Astrocyte (in vitro differentiated cells and primary cell): ENCODE results near the gene CORO2A. TPM values are rescaled to one million over a fixed set of nuclear protein-coding genes. Genes with fewer than 3 reads are reported as not detected.

ENCODE experiments used
- DNase-seq: peaks from one replicate; pipeline ENCODE4 v3.0.0-alpha.2; 2010; ENCODE audit warnings: low read depth
- FAIRE-seq: peaks from 2 replicates; lab custom pipeline; 2011; peaks lifted over from hg19 to GRCh38; lab: Jason Lieb, UNC
- H2AFZ ChIP-seq: 2 replicates; pipeline ENCODE4 v1.6.0; 2012; ENCODE audit warnings: low read depth, low read length, inconsistent platforms
- H3K27ac ChIP-seq: 2 replicates; pipeline ENCODE4 v1.5.1; 2011; ENCODE audit warnings: low read depth, low read length, inconsistent platforms
- H3K27me3 ChIP-seq: 2 replicates; pipeline ENCODE4 v1.6.0; 2011; ENCODE audit warnings: low read length, inconsistent platforms; ENCODE audit not compliant: insufficient read depth
- H3K36me3 ChIP-seq: 2 replicates; pipeline ENCODE4 v1.5.1; 2011; ENCODE audit warnings: low read length, inconsistent platforms; ENCODE audit not compliant: insufficient read depth
- H3K4me1 ChIP-seq: 2 replicates; pipeline ENCODE4 v1.5.1; 2011; ENCODE audit warnings: low read length, inconsistent platforms; ENCODE audit not compliant: insufficient read depth
- H3K4me2 ChIP-seq: 2 replicates; pipeline ENCODE4 v1.6.0; 2012; ENCODE audit warnings: low read length, inconsistent platforms
- H3K4me3 ChIP-seq: 2 replicates; pipeline ENCODE4 v1.5.1; 2011; ENCODE audit warnings: low read depth, mild to moderate bottlenecking, low read length, inconsistent platforms; ENCODE audit not compliant: insufficient read depth
- H3K79me2 ChIP-seq: 2 replicates; pipeline ENCODE4 v1.6.0; 2012; ENCODE audit warnings: mild to moderate bottlenecking, low read length, inconsistent platforms; ENCODE audit not compliant: insufficient read depth
- H3K9ac ChIP-seq: 2 replicates; pipeline ENCODE4 v1.6.0; 2012; ENCODE audit warnings: mild to moderate bottlenecking, low read length, inconsistent platforms
- H3K9me3 ChIP-seq: 2 replicates; pipeline ENCODE4 v1.5.1; 2012; ENCODE audit warnings: low read depth, mild to moderate bottlenecking, low read length, inconsistent platforms; ENCODE audit not compliant: insufficient read depth
- H4K20me1 ChIP-seq: 2 replicates; pipeline ENCODE4 v1.6.0; 2012; ENCODE audit warnings: low read length, inconsistent platforms; ENCODE audit not compliant: insufficient read depth
- H3K27ac Mint-ChIP-seq: one replicate; pipeline ENCODE4 v1.8.0; 2021; ENCODE audit warnings: mild to moderate bottlenecking, mixed read lengths; ENCODE audit not compliant: unreplicated experiment
- H3K27me3 Mint-ChIP-seq: one replicate; pipeline ENCODE4 v1.8.0; 2021; ENCODE audit warnings: low read depth, mixed read lengths; ENCODE audit not compliant: unreplicated experiment
- H3K36me3 Mint-ChIP-seq: one replicate; pipeline ENCODE4 v1.8.0; 2021; ENCODE audit warnings: low read depth, mixed read lengths; ENCODE audit not compliant: unreplicated experiment
- H3K4me1 Mint-ChIP-seq: one replicate; pipeline ENCODE4 v1.8.0; 2021; ENCODE audit warnings: low read depth, mixed read lengths; ENCODE audit not compliant: unreplicated experiment
- H3K4me3 Mint-ChIP-seq: one replicate; pipeline ENCODE4 v1.8.0; 2021; ENCODE audit warnings: mild to moderate bottlenecking, moderate library complexity, mixed read lengths; ENCODE audit not compliant: unreplicated experiment
- H3K9me3 Mint-ChIP-seq: one replicate; pipeline ENCODE4 v1.8.0; 2021; ENCODE audit warnings: mild to moderate bottlenecking, mixed read lengths; ENCODE audit not compliant: unreplicated experiment
- CTCF ChIP-seq: IDR thresholded peaks from 2 replicates; pipeline ENCODE4 v1.5.1; 2011; ENCODE audit warnings: low read depth, mild to moderate bottlenecking, inconsistent platforms, low read length, moderate library complexity; ENCODE audit not compliant: insufficient read depth
- EZH2 ChIP-seq: IDR thresholded peaks from 2 replicates; pipeline ENCODE4 v1.6.1; 2012; ENCODE audit warnings: mild to moderate bottlenecking, low read length, inconsistent platforms; ENCODE audit not compliant: insufficient read depth
- total RNA-seq: library from RNA; stranded (reverse); gene quantifications from 2 replicates; pipeline ENCODE4 v1.2.1, GENCODE V29; 2021

CORO2A gene
- total RNA-seq, 1 donor from 2014 or later: 11.1 TPM

GRCh38 chr9:98182069-98182820, 10.2 kb downstream of the CORO2A start:
- Mint-ChIP-seq H3K36me3 (no peaks in the 10 kb centered on the region), H3K27ac (no peak overlapping the region), H3K4me3 (no peak overlapping the region), H3K27me3 (peaks cover 3% of the 10 kb centered on the region), H3K9me3 (peaks cover 1% of the 10 kb centered on the region), H3K4me1 (peaks cover 3% of the 10 kb centered on the region)
- H4K20me1 ChIP-seq: no peaks in the 10 kb centered on the region
- no peaks in the 10 kb centered on the region for H3K79me2 ChIP-seq
- TF ChIP-seq EZH2 (no peak), CTCF (no peak)
- no peak for FAIRE-seq
- H3K4me3 ChIP-seq: no peak overlapping the region
- H3K4me1 ChIP-seq: no peaks in the 10 kb centered on the region
- no peak overlapping the region for H3K27ac ChIP-seq
- H2AFZ ChIP-seq: no peak overlapping the region
- DNase-seq: no peak
- no peaks in the 10 kb centered on the region for H3K9me3 ChIP-seq
- H3K27me3 ChIP-seq: no peaks in the 10 kb centered on the region
- no peak overlapping the region for H3K9ac ChIP-seq
- H3K36me3 ChIP-seq: no peaks in the 10 kb centered on the region
- no peak overlapping the region for H3K4me2 ChIP-seq

DNA sequence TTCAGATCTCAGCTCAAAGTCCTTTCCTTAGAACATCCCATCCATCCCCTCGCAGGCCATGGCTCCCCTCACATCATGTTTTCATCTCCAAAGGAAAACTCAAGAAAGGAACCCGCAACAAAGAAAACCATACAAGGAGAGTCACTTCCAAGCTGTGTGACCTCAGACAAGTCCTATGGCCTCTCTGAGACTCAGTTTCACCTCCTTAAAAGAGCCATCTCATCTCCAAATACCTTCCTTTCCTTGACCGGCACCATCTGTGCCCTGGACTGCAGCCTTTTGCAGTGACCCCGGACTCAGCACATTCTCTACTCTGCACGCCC, 10.7 kb downstream of the CORO2A start:
- H3K27ac ChIP-seq: no peak overlapping the region
- DNase-seq (no peak), FAIRE-seq (no peak)
- H3K9me3 ChIP-seq: no peaks in the 10 kb centered on the region
- no peak overlapping the region for H3K4me3 ChIP-seq
- no peak overlapping the region for H3K9ac ChIP-seq
- no peak overlapping the region for H3K4me2 ChIP-seq
- no peaks in the 10 kb centered on the region for H3K36me3 Mint-ChIP-seq
- no peak overlapping the region for H3K4me3 Mint-ChIP-seq
- no peaks in the 10 kb centered on the region for H4K20me1 ChIP-seq
- TF ChIP-seq EZH2 (no peak), CTCF (no peak)
- H3K79me2 ChIP-seq: no peaks in the 10 kb centered on the region
- peaks cover 1% of the 10 kb centered on the region for H3K9me3 Mint-ChIP-seq
- H3K36me3 ChIP-seq: no peaks in the 10 kb centered on the region
- H3K27ac Mint-ChIP-seq: no peak overlapping the region
- no peaks in the 10 kb centered on the region for H3K4me1 ChIP-seq
- no peak overlapping the region for H2AFZ ChIP-seq
- H3K4me1 Mint-ChIP-seq: peaks cover 3% of the 10 kb centered on the region
- H3K27me3 Mint-ChIP-seq: peaks cover 3% of the 10 kb centered on the region
- no peaks in the 10 kb centered on the region for H3K27me3 ChIP-seq

DNA sequence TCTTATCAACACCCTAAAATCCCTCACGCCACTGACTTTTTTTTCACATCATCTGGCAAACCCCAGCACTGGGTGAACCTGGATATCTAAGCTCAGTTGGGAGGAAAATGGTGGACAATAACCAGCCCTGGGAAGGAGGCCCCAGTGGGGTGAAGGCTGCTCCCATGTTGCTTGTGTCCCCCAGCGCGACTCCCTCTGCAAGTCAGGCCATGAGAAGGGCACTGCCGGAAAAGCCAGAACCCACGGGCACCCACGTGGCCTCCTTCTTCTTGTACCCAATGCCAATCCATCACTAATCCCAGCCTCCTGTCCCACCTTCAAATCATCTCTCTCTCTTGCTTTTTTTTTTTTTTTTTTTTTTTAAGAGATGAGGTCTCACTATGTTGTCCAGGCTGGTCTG, 11.4 kb downstream of the CORO2A start:
- H3K36me3 Mint-ChIP-seq: no peaks in the 10 kb centered on the region
- Histone ChIP-seq H3K27ac (no peak overlapping the region), H3K4me2 (no peak overlapping the region), H3K4me1 (no peaks in the 10 kb centered on the region), H2AFZ (no peak overlapping the region), H3K27me3 (no peaks in the 10 kb centered on the region), H3K79me2 (no peaks in the 10 kb centered on the region), H4K20me1 (no peaks in the 10 kb centered on the region), H3K36me3 (no peaks in the 10 kb centered on the region), H3K9ac (no peak overlapping the region), H3K9me3 (no peaks in the 10 kb centered on the region), H3K4me3 (no peak overlapping the region)
- TF ChIP-seq EZH2 (no peak), CTCF (no peak)
- peaks cover 3% of the 10 kb centered on the region for H3K4me1 Mint-ChIP-seq
- no peak for DNase-seq
- H3K27me3 Mint-ChIP-seq: peaks cover 5% of the 10 kb centered on the region
- H3K27ac Mint-ChIP-seq: no peak overlapping the region
- peaks cover 1% of the 10 kb centered on the region for H3K9me3 Mint-ChIP-seq
- no peak overlapping the region for H3K4me3 Mint-ChIP-seq
- no peak for FAIRE-seq
